GM21737 (cell line): ENCODE results near the gene C5orf52.
"Not testable (repeated sequence)": the region's sequence is repeated elsewhere in the genome, so short reads cannot be mapped to it uniquely, and the experiment has no call there.

ENCODE experiments used
- ATAC-seq: cut with Tn5 transposase; IDR thresholded peaks from one replicate; pipeline ENCODE4 v1.9.1; 2021; ENCODE audit warnings: mild to moderate bottlenecking, moderate library complexity; ENCODE audit not compliant: unreplicated experiment

Gene C5orf52

GRCh38 chr5:157674351-157674750, 3.0 kb downstream of the C5orf52 start:
- not testable (repeated sequence) for ATAC-seq

- no peak for ATAC-seq
These were observed 6.6 kb downstream of the C5orf52 start for GRCh38 chr5:157677931-157678330.

GRCh38 chr5:157679801-157680200, 8.5 kb downstream of the C5orf52 start:
- no peak for ATAC-seq

- no peak for ATAC-seq
These were observed 8.9 kb downstream of the C5orf52 start for GRCh38 chr5:157680239-157680638.

DNA sequence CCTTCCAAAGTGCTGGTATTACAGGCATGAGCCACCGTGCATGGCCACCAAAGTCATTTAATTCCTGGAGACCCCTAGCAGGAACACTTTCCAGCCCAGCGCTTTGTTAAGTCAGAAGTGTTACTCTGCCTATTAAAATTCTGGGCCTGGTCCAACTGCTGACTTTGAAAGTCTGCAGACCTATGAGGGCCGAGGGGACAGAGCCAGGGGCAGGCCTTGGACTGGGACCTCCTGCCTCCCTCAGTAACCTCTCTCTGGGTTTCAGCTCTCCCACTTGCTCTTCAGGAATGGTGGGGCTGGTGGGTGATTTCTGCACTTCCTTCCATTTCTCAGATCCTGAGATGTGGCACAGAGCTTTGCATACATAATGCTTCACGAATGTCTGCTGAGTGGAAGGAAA, 9.7 kb downstream of the C5orf52 start:
- ATAC-seq = no peak

DNA sequence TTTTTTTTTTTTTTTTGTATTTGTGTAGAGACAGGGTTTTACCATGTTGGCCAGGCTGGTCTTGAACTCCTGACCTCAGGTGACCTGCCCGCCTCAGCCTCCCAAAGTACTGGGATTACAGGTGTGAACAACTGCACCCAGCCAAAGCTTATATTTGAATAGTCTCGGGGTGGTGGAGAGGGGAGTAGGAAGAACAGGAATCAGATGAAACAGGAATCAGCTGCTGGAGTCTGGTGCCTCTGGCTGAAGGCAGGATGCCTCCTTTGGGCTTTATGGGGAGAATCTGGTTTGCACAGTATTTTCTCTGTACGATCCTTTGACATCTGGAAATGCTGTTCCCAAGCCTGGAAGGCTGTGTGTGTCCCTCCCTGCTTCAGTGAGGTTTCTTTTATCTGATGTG, 10.9 kb downstream of the C5orf52 start:
- ATAC-seq = no peak

DNA sequence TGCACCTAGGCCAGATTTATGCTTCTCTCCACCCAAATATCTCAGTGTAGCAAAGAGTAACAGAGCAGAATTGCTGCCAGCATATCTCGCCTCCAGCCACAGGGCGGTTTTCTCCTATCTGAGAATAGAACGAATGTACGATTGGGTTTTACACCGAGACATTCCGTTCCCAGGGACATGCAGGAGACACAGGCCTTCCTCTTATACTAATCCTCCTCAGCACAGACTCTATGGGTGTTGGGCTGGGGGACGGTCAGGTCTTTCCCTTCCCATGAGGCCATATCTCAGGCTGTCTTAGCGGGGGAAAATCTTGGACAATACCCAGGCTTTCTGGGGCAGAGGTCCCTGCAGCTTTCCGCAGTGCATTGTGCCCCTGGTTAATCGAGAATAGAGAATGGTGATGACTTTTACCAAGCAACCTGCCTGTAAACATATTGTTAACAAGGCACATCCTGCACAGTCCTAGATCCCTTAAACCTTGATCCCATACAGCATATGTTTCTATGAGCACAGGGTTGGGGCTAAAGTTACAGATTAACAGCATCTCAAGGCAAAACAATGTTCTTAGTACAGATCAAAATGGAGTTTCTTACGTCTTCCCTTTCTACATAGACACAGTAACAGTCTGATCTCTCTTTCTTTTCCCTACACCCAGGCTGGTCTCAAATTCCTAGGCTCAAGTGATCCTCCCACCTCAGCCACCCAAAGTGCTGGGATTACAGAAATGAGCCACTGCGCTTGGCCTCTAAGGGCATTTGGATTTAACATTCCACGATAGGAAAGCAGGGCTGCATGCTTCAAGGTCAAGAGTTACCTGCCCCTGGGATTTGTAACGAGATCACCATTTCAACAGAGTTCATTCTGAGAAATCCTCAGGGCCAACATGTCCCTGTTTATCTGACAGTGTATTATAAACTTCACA, 15.2 kb downstream of the C5orf52 start:
- not testable (repeated sequence) for ATAC-seq

GRCh38 chr5:157687198-157687554, 15.8 kb downstream of the C5orf52 start:
- no peak for ATAC-seq

- no peak for ATAC-seq
These were observed 18.8 kb downstream of the C5orf52 start for GRCh38 chr5:157689942-157690689.

- ATAC-seq = no peak
These were observed 19.5 kb downstream of the C5orf52 start for GRCh38 chr5:157690690-157691433.

- ATAC-seq = not testable (repeated sequence)
These were observed 22.5 kb downstream of the C5orf52 start for GRCh38 chr5:157693816-157694215.

- ATAC-seq = not testable (repeated sequence)
These were observed 24.8 kb downstream of the C5orf52 start for GRCh38 chr5:157696154-157696553.

- ATAC-seq = not testable (repeated sequence)
These were observed 27.3 kb downstream of the C5orf52 start for GRCh38 chr5:157698674-157699073.

- no peak for ATAC-seq
These were observed 32.4 kb downstream of the C5orf52 start for GRCh38 chr5:157703736-157704135.

DNA sequence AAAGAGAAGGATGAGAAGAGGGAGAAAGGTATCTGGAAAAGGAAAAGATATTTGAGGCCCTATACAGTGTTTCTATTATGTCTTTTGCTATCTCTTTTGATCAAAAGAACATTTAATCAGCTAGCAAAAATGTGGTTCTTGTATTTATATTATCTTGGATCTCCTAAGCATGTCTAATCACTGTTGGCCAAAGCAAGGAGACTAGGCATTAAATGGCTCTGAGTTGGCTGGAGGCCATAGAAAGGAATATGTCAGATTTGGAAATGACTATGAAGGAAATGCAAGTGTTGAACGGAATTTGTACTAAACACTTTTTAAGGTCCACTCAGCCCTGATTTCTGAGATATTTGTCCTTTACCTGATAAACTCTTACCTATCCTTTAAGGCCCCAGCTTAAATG, 37.5 kb downstream of the C5orf52 start:
- ATAC-seq = no peak

- ATAC-seq = no peak
These were observed 38.0 kb downstream of the C5orf52 start for GRCh38 chr5:157709346-157709745.

DNA sequence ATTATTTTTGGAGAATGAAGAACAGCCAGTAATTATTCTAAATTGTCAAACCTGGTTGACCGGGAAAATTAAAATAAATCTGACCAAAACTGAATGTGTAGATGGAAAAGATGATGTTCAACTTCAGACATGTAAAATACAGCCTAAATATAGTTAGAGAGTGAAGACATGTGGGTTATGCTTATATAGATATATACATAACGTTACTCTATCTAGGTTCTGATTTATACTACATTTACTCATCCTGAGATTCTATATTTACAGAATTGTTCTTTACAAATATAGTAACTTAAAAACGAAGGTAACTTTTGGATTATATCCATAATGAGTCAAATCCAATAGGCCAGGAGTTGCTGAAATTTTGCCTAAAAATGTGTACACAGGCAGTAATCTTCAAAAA, 39.1 kb downstream of the C5orf52 start:
- no peak for ATAC-seq

GRCh38 chr5:157710882-157711281, 39.5 kb downstream of the C5orf52 start:
- no peak for ATAC-seq

DNA sequence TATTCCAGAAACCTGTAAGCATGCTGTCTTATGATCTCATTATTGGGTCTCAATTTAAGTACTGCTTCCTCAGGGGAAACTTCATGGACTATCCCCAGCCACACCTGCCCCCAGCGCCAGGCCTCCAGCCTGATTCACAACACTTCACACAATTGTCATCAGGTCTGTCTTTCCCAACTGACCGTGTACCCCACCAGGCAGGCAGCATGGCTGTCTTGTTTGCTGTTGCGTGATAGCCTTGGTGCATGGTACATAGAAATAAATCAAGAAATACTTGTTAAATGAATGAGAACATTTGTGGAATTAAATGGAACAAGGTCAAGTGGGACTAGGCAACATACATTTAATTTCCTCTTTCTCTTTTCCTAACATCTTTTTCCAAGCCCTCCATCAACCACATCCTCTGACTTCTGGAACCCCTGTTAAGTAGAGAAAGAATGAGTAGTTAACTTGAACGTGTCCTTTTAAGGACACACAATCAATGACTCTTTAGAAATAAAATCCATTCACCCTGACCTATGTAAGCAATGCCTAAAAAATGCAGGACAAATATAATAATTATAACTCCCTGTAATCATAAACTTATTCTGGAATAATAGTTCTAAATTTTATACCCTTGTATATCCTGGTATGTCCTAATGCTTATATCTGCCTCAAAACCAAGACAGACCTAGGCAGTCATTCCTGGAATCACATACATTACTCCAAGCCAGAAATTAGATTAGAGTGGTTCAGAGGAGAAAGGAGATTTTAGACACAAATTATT, 42.7 kb downstream of the C5orf52 start:
- no peak for ATAC-seq

GRCh38 chr5:157714596-157714864, 43.2 kb downstream of the C5orf52 start:
- no peak for ATAC-seq

DNA sequence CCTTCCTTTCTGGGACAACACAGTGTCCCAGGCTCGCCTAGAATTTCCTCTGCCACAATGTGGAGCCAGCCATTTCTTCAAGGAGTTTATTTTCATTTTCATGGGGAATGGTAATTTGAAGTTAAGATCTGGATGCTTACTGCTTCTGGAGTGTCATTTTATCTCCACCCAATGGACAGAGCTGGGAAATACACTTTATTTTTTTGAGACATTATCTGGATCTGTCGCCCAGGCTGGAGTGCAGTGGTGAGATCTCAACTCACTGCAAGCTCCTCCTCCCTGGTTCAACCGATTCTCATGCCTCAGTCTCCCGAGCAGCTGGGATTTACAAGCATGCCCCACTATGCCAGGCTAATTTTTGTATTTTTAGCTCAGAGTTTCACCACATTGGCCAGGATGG, 47.2 kb downstream of the C5orf52 start:
- ATAC-seq = no peak
